Measurements from ENCODE around the gene STRN3.
"Not testable (repeated sequence)": the region's sequence is repeated elsewhere in the genome, so short reads cannot be mapped to it uniquely, and the experiment has no call there.

- not testable (repeated sequence) for TF ChIP-seq POLR2A, TAF1, POLR2AphosphoS5 (IDR thresholded peaks at IDR 0.05; ENCODE audit: low read depth, low read length)
These were observed 26.9 kb upstream of the STRN3 start for GRCh38 chr14:31052905-31053586.

Data from GM12891 (cell line).